ENCODE results near the gene ACBD6.

Gene ACBD6

DNA sequence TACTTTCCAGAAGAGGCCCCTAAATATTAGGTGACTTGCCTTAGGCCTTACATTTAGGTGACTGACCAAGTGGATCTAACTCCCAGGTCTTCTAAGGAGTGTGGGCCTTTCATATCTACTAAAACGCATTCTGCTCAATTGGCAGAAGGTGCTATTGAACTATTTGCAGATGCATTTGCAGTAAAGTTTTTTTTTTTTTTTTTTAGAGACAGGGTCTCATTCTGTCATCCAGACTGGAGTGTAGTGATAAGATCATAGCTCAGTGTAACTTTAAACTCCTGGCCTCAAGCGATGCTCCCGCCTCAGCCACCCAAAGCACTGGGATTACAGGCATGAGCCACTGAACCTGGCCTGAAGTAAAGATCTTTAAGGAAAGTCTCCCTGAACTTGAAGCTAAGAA is 13.0 kb upstream of the ACBD6 start:
- TF ChIP-seq, protein P1, sequence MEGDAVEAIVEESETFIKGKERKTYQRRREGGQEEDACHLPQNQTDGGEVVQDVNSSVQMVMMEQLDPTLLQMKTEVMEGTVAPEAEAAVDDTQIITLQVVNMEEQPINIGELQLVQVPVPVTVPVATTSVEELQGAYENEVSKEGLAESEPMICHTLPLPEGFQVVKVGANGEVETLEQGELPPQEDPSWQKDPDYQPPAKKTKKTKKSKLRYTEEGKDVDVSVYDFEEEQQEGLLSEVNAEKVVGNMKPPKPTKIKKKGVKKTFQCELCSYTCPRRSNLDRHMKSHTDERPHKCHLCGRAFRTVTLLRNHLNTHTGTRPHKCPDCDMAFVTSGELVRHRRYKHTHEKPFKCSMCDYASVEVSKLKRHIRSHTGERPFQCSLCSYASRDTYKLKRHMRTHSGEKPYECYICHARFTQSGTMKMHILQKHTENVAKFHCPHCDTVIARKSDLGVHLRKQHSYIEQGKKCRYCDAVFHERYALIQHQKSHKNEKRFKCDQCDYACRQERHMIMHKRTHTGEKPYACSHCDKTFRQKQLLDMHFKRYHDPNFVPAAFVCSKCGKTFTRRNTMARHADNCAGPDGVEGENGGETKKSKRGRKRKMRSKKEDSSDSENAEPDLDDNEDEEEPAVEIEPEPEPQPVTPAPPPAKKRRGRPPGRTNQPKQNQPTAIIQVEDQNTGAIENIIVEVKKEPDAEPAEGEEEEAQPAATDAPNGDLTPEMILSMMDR (IDR thresholded peaks at IDR 0.05; ENCODE audit: low read depth, low read length) = no peak
- Histone ChIP-seq H3K27me3 (ENCODE audit: insufficient read depth, low read depth, severe bottlenecking) (no peaks in the 10 kb centered on the region), H3K4me3 (ENCODE audit: low read depth, low read length) (no peak overlapping the region), H3K27ac (no peak overlapping the region), H3K36me3 (no peaks in the 10 kb centered on the region), H3K9me3 (ENCODE audit: severe bottlenecking) (no peaks in the 10 kb centered on the region)
- DNase-seq = no peak

DNA sequence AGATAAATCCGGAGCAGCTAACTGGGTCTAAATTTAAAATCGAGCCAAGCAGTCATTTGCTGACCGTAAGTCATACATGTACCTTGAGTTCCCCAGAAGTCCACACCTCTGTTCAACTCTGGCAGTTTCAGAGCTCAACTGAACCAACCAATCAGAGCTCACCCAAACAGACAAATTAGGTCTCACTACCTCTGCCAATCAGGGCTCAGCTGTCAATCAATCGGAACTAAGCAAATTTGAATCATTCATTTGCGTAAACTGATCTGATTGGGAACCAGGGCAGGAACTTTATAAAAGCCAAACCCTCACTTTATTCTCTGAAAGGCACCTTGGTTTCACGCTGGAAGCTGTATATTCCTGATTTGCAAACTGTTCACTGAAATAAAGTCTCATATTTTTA is 11.2 kb upstream of the ACBD6 start:
- no peaks in the 10 kb centered on the region for H3K36me3 ChIP-seq
- H3K9me3 ChIP-seq (ENCODE audit: severe bottlenecking) = no peaks in the 10 kb centered on the region
- no peak overlapping the region for H3K27ac ChIP-seq
- no peaks in the 10 kb centered on the region for H3K27me3 ChIP-seq (ENCODE audit: insufficient read depth, low read depth, severe bottlenecking)
- no peak for DNase-seq
- H3K4me3 ChIP-seq (ENCODE audit: low read depth, low read length) = no peak overlapping the region
- TF ChIP-seq, protein P1 (IDR thresholded peaks at IDR 0.05; ENCODE audit: low read depth, low read length) = no peak

- H3K27me3 ChIP-seq (ENCODE audit: insufficient read depth, low read depth, severe bottlenecking) = no peaks in the 10 kb centered on the region
- H3K27ac ChIP-seq = no peak overlapping the region
- no peak overlapping the region for H3K4me3 ChIP-seq (ENCODE audit: low read depth, low read length)
- H3K36me3 ChIP-seq = no peaks in the 10 kb centered on the region
- TF ChIP-seq, protein P1 (IDR thresholded peaks at IDR 0.05; ENCODE audit: low read depth, low read length) = no peak
- H3K9me3 ChIP-seq (ENCODE audit: severe bottlenecking) = no peaks in the 10 kb centered on the region
- no peak for DNase-seq
These were observed 8.5 kb upstream of the ACBD6 start for GRCh38 chr1:180510882-180511281.

GRCh38 chr1:180508725-180509097 is 6.3 kb upstream of the ACBD6 start:
- Histone ChIP-seq H3K4me3 (ENCODE audit: low read depth, low read length) (no peak overlapping the region), H3K36me3 (no peaks in the 10 kb centered on the region), H3K27me3 (ENCODE audit: insufficient read depth, low read depth, severe bottlenecking) (no peaks in the 10 kb centered on the region), H3K9me3 (ENCODE audit: severe bottlenecking) (no peaks in the 10 kb centered on the region), H3K27ac (no peak overlapping the region)
- TF ChIP-seq, protein P1 (IDR thresholded peaks at IDR 0.05; ENCODE audit: low read depth, low read length) = no peak
- DNase-seq = no peak

DNA sequence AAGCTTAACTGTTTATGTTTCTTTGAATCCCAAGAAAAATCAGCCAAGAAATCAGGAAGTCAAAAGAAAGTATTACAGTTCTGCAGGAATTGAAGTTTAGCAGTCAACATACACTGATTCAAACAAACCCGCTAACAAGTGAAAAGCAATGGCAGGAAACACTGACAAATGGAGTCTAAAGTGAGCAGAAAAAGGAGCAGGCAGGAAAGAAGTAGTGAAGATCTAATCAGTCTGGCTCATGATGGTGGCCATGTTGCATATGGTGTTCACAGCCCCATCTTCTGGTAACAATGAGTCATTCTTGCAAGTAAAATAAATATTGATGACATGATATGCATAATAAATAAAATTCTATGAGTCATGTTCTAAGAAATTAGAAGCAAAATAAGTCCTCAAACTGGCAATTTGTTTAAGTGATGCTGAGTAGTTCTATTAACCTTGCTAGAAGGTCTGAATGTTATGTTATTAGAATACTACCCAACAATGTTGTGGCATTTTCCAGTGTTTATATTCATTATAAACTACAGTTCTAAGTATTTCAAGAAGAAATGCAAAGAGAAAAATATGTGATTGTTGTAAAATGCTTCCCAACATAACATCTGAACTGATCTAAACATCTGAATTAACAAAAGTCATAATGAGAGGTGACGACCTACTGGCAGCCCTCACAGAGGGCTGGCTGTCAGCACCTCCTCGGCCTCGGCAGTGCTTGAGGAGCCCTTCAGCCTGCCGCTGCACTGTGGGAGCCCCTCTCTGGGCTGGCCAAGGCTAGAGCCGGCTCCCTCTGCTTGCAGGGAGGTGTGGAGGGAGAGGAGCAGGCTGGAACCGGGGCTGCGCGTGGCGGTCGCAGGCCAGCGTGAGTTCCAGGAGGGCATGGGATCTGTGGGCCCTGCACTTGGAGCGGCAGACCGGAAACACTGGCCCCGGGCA is 5.7 kb upstream of the ACBD6 start:
- DNase-seq = no peak
- H3K27me3 ChIP-seq (ENCODE audit: insufficient read depth, low read depth, severe bottlenecking) = no peaks in the 10 kb centered on the region
- no peaks in the 10 kb centered on the region for H3K36me3 ChIP-seq
- H3K9me3 ChIP-seq (ENCODE audit: severe bottlenecking) = no peaks in the 10 kb centered on the region
- TF ChIP-seq, protein P1 (IDR thresholded peaks at IDR 0.05; ENCODE audit: low read depth, low read length) = no peak
- no peak overlapping the region for H3K4me3 ChIP-seq (ENCODE audit: low read depth, low read length)
- no peak overlapping the region for H3K27ac ChIP-seq

All from WERI-Rb-1 (cell line).